Activated T-cell treated with anti-CD3 and anti-CD28 coated beads for 1 hour (primary cell): ENCODE measurements around the gene APPL2.

Experiments used
- DNase-seq: peaks from one replicate; pipeline ENCODE4 v3.0.0-alpha.2; 2020; ENCODE audit warnings: low read depth

APPL2 gene

GRCh38 chr12:105223352-105223845 is 12.6 kb downstream of the APPL2 start:
- DNase-seq = no peak

GRCh38 chr12:105222726-105223351 is 13.1 kb downstream of the APPL2 start:
- no peak for DNase-seq

DNA sequence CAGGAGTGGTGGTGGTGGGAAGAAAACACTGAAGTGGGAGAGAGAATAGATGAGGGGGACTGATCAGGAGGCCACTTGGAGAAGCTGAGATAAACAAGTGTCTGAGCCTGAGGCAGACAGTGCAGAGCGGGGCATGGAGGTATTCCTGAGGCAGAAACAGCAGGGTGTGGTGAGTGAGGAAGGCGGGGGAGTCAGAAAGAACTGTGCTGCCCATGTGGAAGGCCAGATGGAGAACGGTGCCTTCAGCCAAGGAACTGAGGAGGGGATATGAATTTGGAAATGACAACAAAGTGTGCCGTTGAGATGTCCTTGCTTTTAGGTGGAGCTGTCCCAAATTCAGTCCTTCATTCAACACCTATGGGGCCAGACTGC is 13.7 kb downstream of the APPL2 start:
- DNase-seq = no peak

- DNase-seq = no peak
These were observed 14.2 kb downstream of the APPL2 start for GRCh38 chr12:105221583-105222283.

- no peak for DNase-seq
These were observed 15.1 kb downstream of the APPL2 start for GRCh38 chr12:105220929-105221290.

- no peak for DNase-seq
These were observed 15.6 kb downstream of the APPL2 start for GRCh38 chr12:105220150-105220928.

DNA sequence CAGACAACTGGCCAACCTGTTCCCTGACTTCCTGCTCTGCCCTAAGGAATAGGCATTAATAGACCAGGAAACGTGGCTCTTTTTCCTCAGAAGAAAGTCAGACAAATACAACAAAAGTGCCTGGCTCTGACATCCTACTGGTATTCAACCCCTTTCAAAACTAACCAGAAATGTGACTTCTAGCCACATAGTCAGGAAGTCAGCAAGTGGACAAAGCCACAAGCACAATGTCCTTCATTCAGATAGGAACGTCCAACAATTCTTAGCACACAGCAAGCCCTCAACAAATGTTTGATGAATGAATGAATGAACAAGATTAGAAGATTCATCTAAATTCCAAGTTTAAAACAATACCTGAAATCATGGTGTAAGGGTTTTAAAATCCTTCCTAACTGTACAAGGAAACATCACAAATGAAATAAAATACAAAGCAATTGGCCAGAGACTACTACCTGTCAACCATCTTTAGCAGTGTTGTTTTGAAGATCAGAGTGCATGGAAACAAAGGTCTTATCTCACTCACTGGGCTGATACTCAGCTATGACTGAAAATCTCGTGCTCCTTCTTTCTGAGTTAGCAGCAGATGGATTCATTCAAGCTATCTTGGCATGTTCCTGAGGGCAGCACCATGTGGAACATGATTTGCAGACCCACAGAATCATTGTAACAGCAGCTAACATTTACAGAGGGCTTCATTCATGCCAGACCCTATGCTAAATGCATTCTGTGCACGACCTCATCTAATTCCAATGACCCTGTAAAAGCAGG is 16.5 kb downstream of the APPL2 start:
- DNase-seq = no peak

- DNase-seq = no peak
These were observed 17.5 kb downstream of the APPL2 start for GRCh38 chr12:105218434-105218833.

GRCh38 chr12:105214670-105215375 is 21.2 kb downstream of the APPL2 start:
- DNase-seq = no peak

DNA sequence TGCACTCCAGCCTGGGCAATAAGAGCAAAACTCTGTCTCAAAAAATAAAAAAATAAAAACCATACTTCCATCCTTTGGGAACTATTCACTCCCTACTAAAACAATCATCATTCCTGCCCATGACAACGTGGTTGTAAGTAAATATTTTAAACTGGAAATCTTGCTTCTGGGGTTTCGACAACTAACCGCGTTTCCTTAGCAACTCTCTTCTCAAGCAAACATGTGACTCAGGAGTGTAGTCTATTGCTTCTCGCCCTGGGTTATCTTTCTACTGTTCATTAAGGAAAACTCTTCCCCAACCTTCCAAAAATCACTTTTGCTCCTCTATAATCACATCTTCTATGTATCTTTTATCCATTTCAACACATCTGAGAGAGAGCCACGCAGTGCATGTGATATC is 21.8 kb downstream of the APPL2 start:
- DNase-seq = no peak

GRCh38 chr12:105212438-105212837 is 23.5 kb downstream of the APPL2 start:
- DNase-seq = no peak

DNA sequence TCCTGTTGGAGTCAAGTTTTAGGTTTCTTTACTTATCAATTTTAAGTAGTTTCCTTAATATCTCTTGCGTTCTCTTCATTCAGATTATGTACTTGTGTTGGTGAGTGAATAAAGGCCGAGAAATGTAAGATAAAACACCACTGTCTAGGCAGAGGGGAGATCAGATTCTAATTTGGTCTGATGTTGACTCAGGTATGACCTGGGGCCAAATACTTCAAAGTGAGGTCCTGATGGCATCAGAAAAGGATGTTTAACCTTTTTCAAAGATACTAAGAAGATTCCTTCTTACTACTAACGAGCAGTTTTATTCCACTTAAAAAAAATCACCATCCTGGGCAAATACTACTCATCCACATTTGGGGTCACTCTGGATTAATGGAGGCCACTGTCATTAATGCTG is 26.9 kb downstream of the APPL2 start:
- no peak for DNase-seq

GRCh38 chr12:105206686-105207374 is 29.1 kb downstream of the APPL2 start:
- DNase-seq = no peak

DNA sequence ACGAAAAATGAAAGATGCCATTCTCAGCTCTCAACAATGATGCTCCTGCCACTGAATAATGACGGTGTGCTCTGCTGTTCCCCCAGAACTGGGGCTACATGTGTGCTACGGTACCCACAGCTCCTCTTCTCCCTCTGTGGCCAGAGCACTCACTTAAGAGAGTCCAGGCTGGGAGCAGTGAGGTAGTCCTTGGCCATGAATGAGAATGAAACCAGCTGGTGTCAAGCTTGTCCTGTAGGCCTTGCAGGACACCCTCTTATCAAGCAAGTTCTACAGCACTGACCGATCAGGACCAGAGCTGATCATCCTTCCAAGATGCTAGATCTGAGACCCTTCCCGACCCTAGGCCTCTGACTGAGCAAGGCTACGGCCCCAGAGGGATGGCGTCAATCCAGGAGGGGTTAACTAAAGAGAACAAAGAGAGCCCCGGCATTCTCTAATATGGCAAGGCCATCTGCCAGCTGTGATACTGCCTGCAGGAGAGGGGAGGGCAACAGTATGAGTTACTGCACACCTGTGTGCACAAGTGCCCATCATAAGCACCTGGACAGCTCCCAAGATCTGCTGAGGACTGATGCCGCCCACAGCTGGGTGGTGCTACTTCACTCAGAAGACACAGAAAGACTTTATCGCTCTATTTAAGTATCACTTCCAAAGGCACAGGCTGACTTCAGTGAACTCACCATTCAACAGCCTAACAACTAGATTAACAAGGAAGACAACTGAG is 30.5 kb downstream of the APPL2 start:
- no peak for DNase-seq

DNA sequence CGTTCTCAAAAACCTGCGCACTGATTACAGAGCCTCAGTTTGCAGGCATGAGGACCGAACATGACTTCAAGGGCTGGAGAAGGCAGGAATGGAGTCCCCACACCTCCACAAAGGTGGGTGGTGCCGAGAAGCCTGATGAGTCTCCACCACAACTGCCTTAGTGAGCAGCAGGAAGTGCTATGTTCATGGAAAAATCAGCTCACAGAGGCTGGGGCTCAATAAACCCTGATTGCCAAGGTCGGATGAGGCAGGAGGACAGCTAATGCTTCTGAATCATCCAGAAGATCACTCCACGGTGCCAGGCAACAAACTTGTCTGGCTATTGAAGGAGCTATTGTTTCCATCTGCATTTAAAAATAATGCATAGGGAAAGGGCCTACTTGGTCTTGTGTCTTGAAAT is 31.1 kb downstream of the APPL2 start:
- no peak for DNase-seq

DNA sequence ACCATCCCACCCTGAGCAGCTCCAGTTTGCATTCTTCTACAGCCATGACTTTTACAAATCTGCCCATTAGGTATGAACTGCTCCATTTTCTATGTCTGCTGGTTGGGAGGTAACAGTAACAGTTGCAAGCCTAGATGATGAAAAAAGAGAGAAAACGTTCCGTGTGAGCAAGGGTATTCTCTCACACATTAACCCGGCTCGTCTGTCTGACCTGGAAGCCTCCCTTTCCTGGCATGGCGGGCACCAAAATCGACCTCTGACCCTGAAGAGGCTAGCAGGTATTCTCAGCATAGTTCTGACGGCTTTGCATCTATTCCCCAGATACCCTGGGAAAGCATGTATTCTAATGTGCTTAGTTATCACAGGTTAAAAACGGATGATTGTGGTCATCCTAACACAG is 31.8 kb downstream of the APPL2 start:
- no peak for DNase-seq

GRCh38 chr12:105202202-105202601 is 33.8 kb downstream of the APPL2 start:
- no peak for DNase-seq

DNA sequence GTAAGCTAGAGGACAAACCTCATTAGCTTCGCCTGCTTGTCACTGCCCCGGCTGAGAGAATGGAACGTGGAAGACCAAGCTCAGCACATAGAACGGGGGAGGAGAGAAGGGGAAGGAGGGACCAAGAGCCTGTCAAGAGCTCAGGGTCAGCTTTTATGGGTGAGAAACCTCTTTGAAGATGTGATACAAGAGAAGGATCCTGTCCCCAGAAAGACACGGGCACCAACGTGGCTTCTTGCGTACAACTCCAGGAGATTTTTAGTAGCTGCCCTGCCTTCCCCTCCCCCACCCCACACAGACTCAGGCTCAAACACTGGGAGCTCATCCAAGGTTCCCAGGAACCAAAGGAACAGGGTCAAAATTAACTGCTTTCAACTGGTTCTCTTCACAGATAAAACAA is 34.7 kb downstream of the APPL2 start:
- DNase-seq = no peak

DNA sequence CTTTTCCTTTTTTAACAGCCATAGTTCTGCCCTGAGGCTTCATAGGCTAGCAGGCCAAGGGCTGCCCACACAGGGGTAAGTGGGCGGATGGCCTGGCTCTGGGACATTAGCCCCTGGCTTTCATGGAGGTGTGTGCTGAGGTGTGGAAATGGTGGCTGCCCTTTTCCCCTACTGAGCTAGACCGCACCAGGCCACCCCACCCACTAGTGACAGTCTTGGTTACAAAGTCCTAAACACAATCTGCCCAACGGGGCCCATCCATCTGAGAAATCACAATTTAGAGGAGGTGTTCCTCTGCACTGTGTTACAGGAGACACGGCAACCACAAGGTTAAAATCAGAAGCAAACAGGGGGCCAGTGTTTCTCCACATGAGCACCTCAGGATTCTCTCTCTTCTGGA is 35.6 kb downstream of the APPL2 start:
- DNase-seq = no peak

GRCh38 chr12:105198961-105199360 is 37.0 kb downstream of the APPL2 start:
- no peak for DNase-seq

DNA sequence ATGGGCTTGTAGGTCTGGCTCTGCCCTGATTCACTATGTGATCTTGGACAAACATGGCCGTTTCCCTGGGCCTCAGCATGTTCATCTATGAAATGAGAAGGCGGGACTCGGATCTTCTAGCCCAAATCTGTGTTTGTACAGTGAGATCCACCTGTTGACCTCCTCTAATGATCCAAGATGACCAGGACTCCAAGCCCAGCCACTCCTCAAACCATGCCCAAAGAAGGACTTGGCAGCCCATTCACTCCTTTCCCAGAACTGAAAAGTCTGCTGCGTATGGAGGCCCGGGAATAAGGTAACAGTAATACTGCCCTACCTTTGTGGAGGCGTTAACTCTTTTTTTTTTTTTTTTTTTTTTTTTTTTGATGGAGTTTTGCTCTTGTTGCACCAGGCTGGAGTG is 39.9 kb downstream of the APPL2 start:
- no peak for DNase-seq
